SU-DHL-6 (cell line): ENCODE data around the gene CCNJL.

Experiments used
- EZH2phosphoT487 ChIP-seq: fragments of 200-600 bp; sonication (generic), shearing (Covaris generic); conservative IDR thresholded peaks from 2 replicates; pipeline ENCODE4 v1.6.1; 2018; ENCODE audit warnings: mild to moderate bottlenecking, antibody characterized with exemption, low read length, moderate library complexity, mixed read lengths
- TF ChIP-seq, protein P1 (sequence below): fragments of 200-600 bp; sonication (generic); IDR thresholded peaks from one replicate; pipeline ENCODE4 v1.5.1; 2017; ENCODE audit warnings: antibody characterized with exemption, mild to moderate bottlenecking, low read length, moderate library complexity; ENCODE audit not compliant: insufficient read depth, poor library complexity, severe bottlenecking

GRCh38 chr5:160349249-160349934, 37.0 kb upstream of the CCNJL start:
- TF ChIP-seq, protein P1, sequence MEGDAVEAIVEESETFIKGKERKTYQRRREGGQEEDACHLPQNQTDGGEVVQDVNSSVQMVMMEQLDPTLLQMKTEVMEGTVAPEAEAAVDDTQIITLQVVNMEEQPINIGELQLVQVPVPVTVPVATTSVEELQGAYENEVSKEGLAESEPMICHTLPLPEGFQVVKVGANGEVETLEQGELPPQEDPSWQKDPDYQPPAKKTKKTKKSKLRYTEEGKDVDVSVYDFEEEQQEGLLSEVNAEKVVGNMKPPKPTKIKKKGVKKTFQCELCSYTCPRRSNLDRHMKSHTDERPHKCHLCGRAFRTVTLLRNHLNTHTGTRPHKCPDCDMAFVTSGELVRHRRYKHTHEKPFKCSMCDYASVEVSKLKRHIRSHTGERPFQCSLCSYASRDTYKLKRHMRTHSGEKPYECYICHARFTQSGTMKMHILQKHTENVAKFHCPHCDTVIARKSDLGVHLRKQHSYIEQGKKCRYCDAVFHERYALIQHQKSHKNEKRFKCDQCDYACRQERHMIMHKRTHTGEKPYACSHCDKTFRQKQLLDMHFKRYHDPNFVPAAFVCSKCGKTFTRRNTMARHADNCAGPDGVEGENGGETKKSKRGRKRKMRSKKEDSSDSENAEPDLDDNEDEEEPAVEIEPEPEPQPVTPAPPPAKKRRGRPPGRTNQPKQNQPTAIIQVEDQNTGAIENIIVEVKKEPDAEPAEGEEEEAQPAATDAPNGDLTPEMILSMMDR: no peak
- TF ChIP-seq EZH2phosphoT487: no peak
